ENCODE results near the gene TGM1. TPM values are rescaled to one million over a fixed set of nuclear protein-coding genes. Genes with fewer than 3 reads are reported as not detected.
A peak's percentile ranks its signal among the peaks of the same experiment; 100 is the strongest.

TGM1 gene
- total RNA-seq, 1 donor from 2014 or later: 2.7 TPM

GRCh38 chr14:24296341-24297157 lies 33.6 kb upstream of the TGM1 start:
- peak; percentile 62 for ATAC-seq
- intact Hi-C loops (cut with micrococcal nuclease): no loop called here
- peak; percentile 60 for DNase-seq

GRCh38 chr14:24293525-24293924 lies 30.5 kb upstream of the TGM1 start:
- no peak for DNase-seq
- intact Hi-C loops (cut with micrococcal nuclease): loop anchor here (5.0 kb wide), 1 partner anchor 46 kb away; no protein-coding TSS in a partner anchor
- ATAC-seq: no peak

- no peak for ATAC-seq
- DNase-seq: no peak
- intact Hi-C loops (cut with micrococcal nuclease): loop anchor here (5.0 kb wide), 1 partner anchor 45 kb away; no protein-coding TSS in a partner anchor
Measured at GRCh38 chr14:24292118-24292807, 29.3 kb upstream of the TGM1 start.

GRCh38 chr14:24291446-24292117 lies 28.6 kb upstream of the TGM1 start:
- DNase-seq (no peak), ATAC-seq (no peak)
- intact Hi-C loops (cut with micrococcal nuclease): loop anchor here (5.0 kb wide), 1 partner anchor 44 kb away; no protein-coding TSS in a partner anchor

GRCh38 chr14:24290746-24291145 lies 27.8 kb upstream of the TGM1 start:
- intact Hi-C loops (cut with micrococcal nuclease): loop anchor here (5.0 kb wide), 1 partner anchor 43 kb away; no protein-coding TSS in a partner anchor
- ATAC-seq (no peak), DNase-seq (no peak)

GRCh38 chr14:24289649-24290280 lies 26.8 kb upstream of the TGM1 start:
- intact Hi-C loops (cut with micrococcal nuclease): loop anchor here (5.0 kb wide), 1 partner anchor 42 kb away; no protein-coding TSS in a partner anchor
- DNase-seq (no peak), ATAC-seq (no peak)

- intact Hi-C loops (cut with micrococcal nuclease): no loop called here
- no peak for DNase-seq
- no peak for ATAC-seq
Measured at GRCh38 chr14:24286996-24287395, 24.0 kb upstream of the TGM1 start.

- no peak for DNase-seq
- ATAC-seq: no peak
- intact Hi-C loops (cut with micrococcal nuclease): no loop called here
Measured at GRCh38 chr14:24285351-24285750, 22.4 kb upstream of the TGM1 start.

- DNase-seq: no peak
- intact Hi-C loops (cut with micrococcal nuclease): no loop called here
- no peak for ATAC-seq
Measured at GRCh38 chr14:24284501-24285035, 21.6 kb upstream of the TGM1 start.

- DNase-seq: no peak
- intact Hi-C loops (cut with micrococcal nuclease): no loop called here
Measured at GRCh38 chr14:24283796-24284460, 21.0 kb upstream of the TGM1 start.

GRCh38 chr14:24282736-24283135 lies 19.8 kb upstream of the TGM1 start:
- intact Hi-C loops (cut with micrococcal nuclease): no loop called here
- DNase-seq (no peak), ATAC-seq (no peak)

More at GRCh38 chr14:24283796-24284460, 21.0 kb upstream of the TGM1 start:
- ATAC-seq: no peak

- intact Hi-C loops (cut with micrococcal nuclease): no loop called here
- no peak for ATAC-seq
Measured at GRCh38 chr14:24281636-24282035, 18.7 kb upstream of the TGM1 start.

GRCh38 chr14:24280797-24281460 lies 18.0 kb upstream of the TGM1 start:
- intact Hi-C loops (cut with micrococcal nuclease): no loop called here
- ATAC-seq (peak; percentile 41), DNase-seq (no peak)

More at GRCh38 chr14:24281636-24282035, 18.7 kb upstream of the TGM1 start:
- DNase-seq: no peak

- intact Hi-C loops (cut with micrococcal nuclease): no loop called here
- DNase-seq (peak; percentile 73), ATAC-seq (peak; percentile 88)
Measured at GRCh38 chr14:24279301-24280186, 16.6 kb upstream of the TGM1 start.

GRCh38 chr14:24278424-24278823 lies 15.4 kb upstream of the TGM1 start:
- intact Hi-C loops (cut with micrococcal nuclease): no loop called here
- DNase-seq (no peak), ATAC-seq (no peak)

- DNase-seq: no peak
- intact Hi-C loops (cut with micrococcal nuclease): no loop called here
- peak; percentile 6 for ATAC-seq
Measured at GRCh38 chr14:24277606-24278321, 14.8 kb upstream of the TGM1 start.

Measured in left ventricle myocardium superior (tissue), 1 donor.